B cell (primary cell): Measurements from ENCODE around the gene GSTO2.

Experiments used
- CTCF ChIP-seq: fragments of 200-600 bp; IDR thresholded peaks from one replicate; pipeline ENCODE4 v1.8.0; 2022; ENCODE audit warnings: antibody characterized with exemption, mild to moderate bottlenecking
- EZH2 ChIP-seq: IDR thresholded peaks from 2 replicates; pipeline ENCODE4 v1.6.1; 2012; ENCODE audit warnings: borderline replicate concordance, low read depth, mild to moderate bottlenecking, moderate library complexity, low read length; ENCODE audit not compliant: insufficient read depth, poor library complexity, severe bottlenecking

DNA sequence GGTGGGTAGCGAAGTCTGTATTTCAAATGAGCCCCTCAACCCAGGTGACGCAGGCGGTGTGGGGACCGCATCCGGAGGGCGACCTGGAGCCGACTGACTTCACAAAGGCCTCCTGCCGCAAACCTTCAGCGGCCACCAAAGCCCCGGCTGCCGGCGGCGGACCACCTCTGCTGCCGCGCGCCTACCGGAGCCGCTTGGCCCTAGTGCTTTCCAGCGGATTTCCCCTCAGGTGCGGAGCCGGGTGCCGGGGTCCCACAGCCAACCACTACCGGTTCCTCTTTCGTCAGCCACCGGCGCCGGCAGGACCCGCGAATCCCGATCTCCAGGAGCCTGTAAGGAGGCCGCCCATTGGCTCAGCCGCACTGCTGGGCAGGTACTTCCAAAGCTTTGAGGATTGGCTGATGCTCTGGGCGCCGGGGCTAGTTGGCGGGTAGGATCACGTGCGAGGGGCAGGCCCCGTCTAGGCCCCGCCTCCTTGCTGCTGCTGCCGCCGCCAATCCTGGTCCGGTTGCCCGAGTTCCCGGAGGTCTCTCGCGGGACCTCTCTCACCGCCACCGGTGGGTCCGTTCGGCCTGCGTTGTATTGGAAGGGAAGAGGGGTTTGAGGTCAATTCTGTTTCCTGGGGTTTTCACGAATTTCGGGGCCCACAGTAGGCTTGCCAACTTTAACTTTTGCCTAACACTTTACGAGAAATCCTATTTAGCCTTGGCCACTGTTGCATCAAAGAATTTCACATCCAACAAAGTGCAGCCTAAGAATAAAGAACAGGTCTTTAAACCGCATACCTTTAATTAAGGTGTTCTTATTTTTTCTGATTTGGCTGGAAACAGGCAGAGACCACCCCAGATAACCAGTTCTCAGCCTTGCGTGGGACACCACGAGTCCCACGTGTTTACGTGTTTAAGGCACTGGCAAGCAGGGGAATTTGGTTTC lies at the start of gene GSTO2:
- TF ChIP-seq CTCF: no peak
- TF ChIP-seq EZH2: no peak
